HCT116 (cell line): ENCODE data around the gene IFIT1.

Source experiments
- EGR1 ChIP-seq: IDR thresholded peaks from 2 replicates; pipeline ENCODE4 v1.6.1; 2012; ENCODE audit warnings: low read depth
- EZH2phosphoT487 ChIP-seq: fragments of 200-600 bp; IDR thresholded peaks from 2 replicates; pipeline ENCODE4 v1.6.1; 2018; ENCODE audit warnings: antibody characterized with exemption, borderline replicate concordance
- POLR2A ChIP-seq: IDR thresholded peaks from 2 replicates; pipeline ENCODE4 v1.7.0; 2011; ENCODE audit warnings: borderline replicate concordance; ENCODE audit not compliant: insufficient read depth, insufficient read length; ENCODE audit errors: extremely low read depth
- POLR2AphosphoS5 ChIP-seq: IDR thresholded peaks from 2 replicates; pipeline ENCODE4 v1.6.1; 2011; ENCODE audit warnings: mild to moderate bottlenecking, low read depth, low read length, moderate library complexity
- RAD21 ChIP-seq: IDR thresholded peaks from 2 replicates; pipeline ENCODE4 v1.6.1; 2012; ENCODE audit warnings: low read depth, mild to moderate bottlenecking
- SP1 ChIP-seq: IDR thresholded peaks from 2 replicates; pipeline ENCODE4 v1.6.1; 2012; ENCODE audit warnings: low read depth
- SRF ChIP-seq: IDR thresholded peaks from 2 replicates; pipeline ENCODE4 v1.6.1; 2012; ENCODE audit warnings: low read depth
- ZFX ChIP-seq: fragments of 450-650 bp; IDR thresholded peaks from 2 replicates; pipeline ENCODE4 v1.6.1; 2017
- TF ChIP-seq, protein P1 (sequence below), 3 experiments: fragments of 200-600 bp in 1 of 3; sonication (generic) in 1 of 3; IDR thresholded peaks in 2 of 3; conservative IDR thresholded peaks in 1 of 3; 2 replicates each; pipeline ENCODE4 v1.5.1; 2012 to 2017; ENCODE audit warnings: low read depth in 2 of 3, low read length in 2 of 3, antibody characterized with exemption in 1 of 3, borderline replicate concordance in 1 of 3, control low read depth in 1 of 3, mild to moderate bottlenecking in 1 of 3, mixed read lengths in 1 of 3, mixed run types in 1 of 3, moderate library complexity in 1 of 3; ENCODE audit not compliant: insufficient read depth in 1 of 3
- TF ChIP-seq, protein P2 (sequence below): IDR thresholded peaks from 2 replicates; pipeline ENCODE4 v1.6.1; 2012
- TF ChIP-seq, protein P3 (sequence below): IDR thresholded peaks from 2 replicates; pipeline ENCODE4 v1.6.1; 2012; ENCODE audit warnings: low read depth
- TF ChIP-seq, protein P4 (sequence below): IDR thresholded peaks from 2 replicates; pipeline ENCODE4 v1.6.1; 2012

DNA sequence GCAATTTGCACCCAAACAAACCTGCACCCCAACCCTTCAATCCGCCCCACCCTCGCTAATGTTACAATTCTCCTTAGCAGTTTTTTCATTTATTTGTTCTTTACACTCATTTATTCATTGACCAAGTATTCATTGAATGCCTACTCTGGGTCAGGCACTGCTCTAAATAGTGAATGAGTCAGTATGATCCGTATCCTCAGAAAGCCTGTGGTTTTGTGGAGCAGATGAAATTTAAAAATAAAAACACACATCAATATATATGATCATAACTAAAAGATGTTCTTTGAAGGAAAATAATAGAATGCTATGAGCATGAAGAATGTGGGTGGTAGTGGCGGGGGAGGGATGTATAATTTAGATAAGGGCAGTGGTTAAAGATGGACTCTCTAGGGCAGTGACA is 35.2 kb downstream of the IFIT1 start:
- TF ChIP-seq, protein P1, sequence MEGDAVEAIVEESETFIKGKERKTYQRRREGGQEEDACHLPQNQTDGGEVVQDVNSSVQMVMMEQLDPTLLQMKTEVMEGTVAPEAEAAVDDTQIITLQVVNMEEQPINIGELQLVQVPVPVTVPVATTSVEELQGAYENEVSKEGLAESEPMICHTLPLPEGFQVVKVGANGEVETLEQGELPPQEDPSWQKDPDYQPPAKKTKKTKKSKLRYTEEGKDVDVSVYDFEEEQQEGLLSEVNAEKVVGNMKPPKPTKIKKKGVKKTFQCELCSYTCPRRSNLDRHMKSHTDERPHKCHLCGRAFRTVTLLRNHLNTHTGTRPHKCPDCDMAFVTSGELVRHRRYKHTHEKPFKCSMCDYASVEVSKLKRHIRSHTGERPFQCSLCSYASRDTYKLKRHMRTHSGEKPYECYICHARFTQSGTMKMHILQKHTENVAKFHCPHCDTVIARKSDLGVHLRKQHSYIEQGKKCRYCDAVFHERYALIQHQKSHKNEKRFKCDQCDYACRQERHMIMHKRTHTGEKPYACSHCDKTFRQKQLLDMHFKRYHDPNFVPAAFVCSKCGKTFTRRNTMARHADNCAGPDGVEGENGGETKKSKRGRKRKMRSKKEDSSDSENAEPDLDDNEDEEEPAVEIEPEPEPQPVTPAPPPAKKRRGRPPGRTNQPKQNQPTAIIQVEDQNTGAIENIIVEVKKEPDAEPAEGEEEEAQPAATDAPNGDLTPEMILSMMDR (IDR thresholded peaks at IDR 0.05 in 2 of 3, conservative IDR thresholded peaks at IDR 0.05 in 1 of 3; ENCODE audit: borderline replicate concordance in 1 of 3, insufficient read depth in 1 of 3, low read depth in 2 of 3, low read length in 2 of 3), result no peak
- TF ChIP-seq SP1, result no peak
- no peak for TF ChIP-seq POLR2A
- TF ChIP-seq, protein P2, sequence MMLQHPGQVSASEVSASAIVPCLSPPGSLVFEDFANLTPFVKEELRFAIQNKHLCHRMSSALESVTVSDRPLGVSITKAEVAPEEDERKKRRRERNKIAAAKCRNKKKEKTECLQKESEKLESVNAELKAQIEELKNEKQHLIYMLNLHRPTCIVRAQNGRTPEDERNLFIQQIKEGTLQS, result no peak
- no peak for TF ChIP-seq POLR2AphosphoS5
- TF ChIP-seq EZH2phosphoT487, result no peak
- no peak for TF ChIP-seq RAD21
- TF ChIP-seq EGR1, result no peak
- TF ChIP-seq, protein P3, sequence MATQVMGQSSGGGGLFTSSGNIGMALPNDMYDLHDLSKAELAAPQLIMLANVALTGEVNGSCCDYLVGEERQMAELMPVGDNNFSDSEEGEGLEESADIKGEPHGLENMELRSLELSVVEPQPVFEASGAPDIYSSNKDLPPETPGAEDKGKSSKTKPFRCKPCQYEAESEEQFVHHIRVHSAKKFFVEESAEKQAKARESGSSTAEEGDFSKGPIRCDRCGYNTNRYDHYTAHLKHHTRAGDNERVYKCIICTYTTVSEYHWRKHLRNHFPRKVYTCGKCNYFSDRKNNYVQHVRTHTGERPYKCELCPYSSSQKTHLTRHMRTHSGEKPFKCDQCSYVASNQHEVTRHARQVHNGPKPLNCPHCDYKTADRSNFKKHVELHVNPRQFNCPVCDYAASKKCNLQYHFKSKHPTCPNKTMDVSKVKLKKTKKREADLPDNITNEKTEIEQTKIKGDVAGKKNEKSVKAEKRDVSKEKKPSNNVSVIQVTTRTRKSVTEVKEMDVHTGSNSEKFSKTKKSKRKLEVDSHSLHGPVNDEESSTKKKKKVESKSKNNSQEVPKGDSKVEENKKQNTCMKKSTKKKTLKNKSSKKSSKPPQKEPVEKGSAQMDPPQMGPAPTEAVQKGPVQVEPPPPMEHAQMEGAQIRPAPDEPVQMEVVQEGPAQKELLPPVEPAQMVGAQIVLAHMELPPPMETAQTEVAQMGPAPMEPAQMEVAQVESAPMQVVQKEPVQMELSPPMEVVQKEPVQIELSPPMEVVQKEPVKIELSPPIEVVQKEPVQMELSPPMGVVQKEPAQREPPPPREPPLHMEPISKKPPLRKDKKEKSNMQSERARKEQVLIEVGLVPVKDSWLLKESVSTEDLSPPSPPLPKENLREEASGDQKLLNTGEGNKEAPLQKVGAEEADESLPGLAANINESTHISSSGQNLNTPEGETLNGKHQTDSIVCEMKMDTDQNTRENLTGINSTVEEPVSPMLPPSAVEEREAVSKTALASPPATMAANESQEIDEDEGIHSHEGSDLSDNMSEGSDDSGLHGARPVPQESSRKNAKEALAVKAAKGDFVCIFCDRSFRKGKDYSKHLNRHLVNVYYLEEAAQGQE, result no peak
- TF ChIP-seq SRF, result no peak
- TF ChIP-seq ZFX, result no peak
- TF ChIP-seq, protein P4, sequence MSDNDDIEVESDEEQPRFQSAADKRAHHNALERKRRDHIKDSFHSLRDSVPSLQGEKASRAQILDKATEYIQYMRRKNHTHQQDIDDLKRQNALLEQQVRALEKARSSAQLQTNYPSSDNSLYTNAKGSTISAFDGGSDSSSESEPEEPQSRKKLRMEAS, result no peak
